Measurements from ENCODE around the gene GMPR.
"Not testable (repeated sequence)": the region's sequence is repeated elsewhere in the genome, so short reads cannot be mapped to it uniquely, and the experiment has no call there.

GMPR gene

GRCh38 chr6:16251706-16252105 lies 13.3 kb downstream of the GMPR start:
- no peak for DNase-seq

- no peak for DNase-seq
Measured at GRCh38 chr6:16252686-16253299, 14.4 kb downstream of the GMPR start.

GRCh38 chr6:16253399-16254144 lies 15.2 kb downstream of the GMPR start:
- DNase-seq = no peak

GRCh38 chr6:16254535-16254934 lies 16.1 kb downstream of the GMPR start:
- DNase-seq = no peak

- DNase-seq = no peak
Measured at GRCh38 chr6:16256781-16257180, 18.4 kb downstream of the GMPR start.

GRCh38 chr6:16257999-16258708 lies 19.8 kb downstream of the GMPR start:
- DNase-seq = no peak

- no peak for DNase-seq
Measured at GRCh38 chr6:16258709-16259075, 20.3 kb downstream of the GMPR start.

- not testable (repeated sequence) for DNase-seq
Measured at GRCh38 chr6:16259604-16260003, 21.2 kb downstream of the GMPR start.

DNA sequence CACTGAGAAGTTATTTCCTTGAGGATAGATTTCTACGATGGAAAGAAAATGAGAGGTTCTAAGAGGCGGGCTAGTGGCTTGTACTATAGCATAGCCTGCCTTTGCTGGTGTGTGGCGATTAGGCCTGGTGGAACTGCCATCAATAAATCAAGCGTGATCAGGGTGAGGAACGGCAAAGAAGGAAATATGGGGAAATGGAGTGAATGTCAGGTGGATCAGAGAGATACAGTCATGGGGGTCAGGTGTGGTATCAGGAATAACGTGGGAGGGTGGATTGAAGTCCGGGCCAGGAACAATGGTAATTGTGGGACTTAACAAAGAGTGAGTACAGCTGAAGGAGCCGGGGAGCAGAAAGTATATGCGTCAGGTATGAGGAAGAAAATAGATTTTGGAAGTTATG lies 22.2 kb downstream of the GMPR start:
- DNase-seq = not testable (repeated sequence)

GRCh38 chr6:16262773-16263172 lies 24.4 kb downstream of the GMPR start:
- not testable (repeated sequence) for DNase-seq

DNA sequence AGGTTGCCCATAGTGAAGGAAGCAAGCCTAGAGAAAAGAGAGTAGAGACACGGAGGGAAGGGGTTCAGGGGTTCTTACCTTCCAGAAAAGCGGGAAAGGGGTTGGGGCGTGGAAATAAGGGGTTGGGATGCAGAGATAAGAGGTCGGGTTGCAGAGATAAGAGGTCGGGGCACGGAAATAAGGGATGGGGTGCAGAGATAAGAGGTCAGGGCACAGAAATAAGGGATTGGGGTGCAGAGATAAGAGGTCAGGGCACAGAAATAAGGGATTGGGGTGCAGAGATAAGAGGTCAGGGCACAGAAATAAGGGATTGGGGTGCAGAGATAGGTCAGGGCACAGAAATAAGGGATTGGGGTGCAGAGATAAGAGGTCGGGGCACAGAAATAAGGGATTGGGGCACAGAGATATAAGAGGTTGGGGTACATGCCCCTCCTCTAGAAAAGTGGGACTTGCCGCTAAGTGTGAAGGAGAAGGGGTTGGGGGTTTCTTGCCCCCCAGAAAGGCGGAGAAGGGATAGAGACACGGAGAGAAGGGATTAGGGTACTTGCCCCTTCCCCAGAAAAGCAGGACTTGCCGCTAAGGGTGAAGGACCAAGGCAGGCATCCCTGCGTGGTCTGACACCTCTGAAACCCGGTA lies 25.2 kb downstream of the GMPR start:
- DNase-seq = not testable (repeated sequence)

- no peak for DNase-seq
Measured at GRCh38 chr6:16264785-16265184, 26.4 kb downstream of the GMPR start.

DNA sequence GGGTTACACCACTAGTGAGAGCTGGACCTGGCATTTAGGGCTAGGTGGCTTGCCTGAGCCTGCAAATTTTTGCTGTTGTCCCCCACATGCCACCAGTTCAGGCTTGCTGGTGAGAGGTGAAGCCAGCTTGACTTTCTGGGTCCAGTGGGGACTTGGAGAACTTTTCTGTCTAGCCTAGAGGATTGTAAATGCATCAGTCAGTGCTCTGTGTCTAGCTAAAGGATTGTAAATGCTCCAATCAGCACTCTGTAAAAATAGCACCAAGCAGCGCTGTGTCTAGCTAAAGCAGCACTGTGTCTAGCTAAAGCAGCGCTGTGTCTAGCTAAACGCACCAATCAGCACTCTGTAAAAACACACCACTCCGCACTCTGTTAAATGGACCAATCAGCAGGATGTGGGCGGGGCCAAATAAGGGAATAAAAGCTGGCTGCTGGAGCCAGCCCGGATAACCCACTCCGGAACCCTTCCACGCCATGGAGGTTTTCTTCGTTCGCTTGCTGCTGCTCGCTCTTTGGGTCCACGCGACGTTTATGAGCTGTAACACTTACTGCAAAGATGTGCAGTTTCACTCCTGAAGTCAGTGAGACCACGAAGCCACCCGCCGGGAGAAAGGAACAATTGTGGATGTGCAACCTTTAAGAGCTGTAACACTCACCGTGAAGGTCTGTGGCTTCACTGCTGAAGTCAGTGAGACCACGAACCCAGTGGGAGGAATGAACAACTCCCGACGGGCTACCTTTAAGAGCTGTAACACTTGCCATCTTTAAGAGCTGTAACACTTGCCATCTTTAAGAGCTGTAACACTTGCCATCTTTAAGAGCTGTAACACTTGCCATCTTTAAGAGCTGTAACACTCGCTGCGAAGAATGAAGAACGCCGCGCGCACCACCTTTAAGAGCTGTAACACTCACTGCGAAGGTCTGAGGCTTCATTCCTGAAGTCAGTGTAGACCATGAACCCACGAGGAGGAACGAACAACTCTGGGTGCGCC lies 27.3 kb downstream of the GMPR start:
- no peak for DNase-seq

- DNase-seq = no peak
Measured at GRCh38 chr6:16267428-16268263, 29.3 kb downstream of the GMPR start.

GRCh38 chr6:16269442-16270070 lies 31.2 kb downstream of the GMPR start:
- DNase-seq = not testable (repeated sequence)

DNA sequence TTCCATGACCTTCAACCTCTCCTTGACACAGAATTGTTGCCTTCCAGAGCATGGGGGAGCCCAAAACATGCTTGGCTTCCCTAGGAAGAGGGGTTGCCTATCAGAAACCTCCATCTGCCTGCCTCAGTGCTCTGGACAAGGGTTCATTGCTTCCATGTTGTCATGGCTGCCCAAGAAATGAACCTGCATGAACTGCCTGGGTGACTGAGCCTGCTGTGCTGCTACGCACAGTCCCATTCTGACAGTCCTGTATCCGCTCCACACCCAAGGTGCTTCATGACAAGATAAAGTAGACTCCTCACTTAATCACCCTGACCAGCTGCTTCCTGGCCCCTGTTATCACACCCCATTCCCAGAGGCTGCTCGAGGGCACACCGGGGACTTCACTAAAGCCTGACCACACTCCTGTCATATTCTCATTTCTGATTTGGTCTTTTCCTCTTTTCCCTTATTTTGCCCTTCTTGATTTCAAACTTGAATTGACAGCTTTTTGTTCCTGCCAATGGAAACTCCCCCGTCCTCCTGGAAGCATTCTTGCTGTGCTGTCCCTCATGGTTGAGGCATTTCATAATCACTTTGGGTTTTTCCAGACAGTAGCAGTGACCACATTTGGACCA lies 31.9 kb downstream of the GMPR start:
- no peak for DNase-seq

GRCh38 chr6:16271428-16271827 lies 33.0 kb downstream of the GMPR start:
- no peak for DNase-seq

DNA sequence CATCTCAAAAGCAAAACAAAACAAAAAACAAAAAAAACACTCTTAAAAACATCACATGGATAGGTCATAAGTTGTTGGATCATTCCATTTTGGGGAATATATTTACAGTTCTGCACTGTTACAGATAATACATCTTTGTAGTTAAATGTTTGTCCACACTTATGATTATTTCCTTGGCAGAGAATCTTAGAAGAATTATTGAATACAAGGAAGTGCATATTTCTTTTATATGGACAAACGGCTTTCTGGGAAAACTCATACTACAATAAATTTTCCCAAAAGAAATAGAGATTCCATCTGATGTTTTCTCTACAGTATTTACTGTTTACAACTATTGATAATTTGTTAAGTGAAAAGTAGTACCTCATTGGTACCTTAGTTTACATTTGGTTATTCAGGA lies 33.8 kb downstream of the GMPR start:
- DNase-seq = no peak

DNA sequence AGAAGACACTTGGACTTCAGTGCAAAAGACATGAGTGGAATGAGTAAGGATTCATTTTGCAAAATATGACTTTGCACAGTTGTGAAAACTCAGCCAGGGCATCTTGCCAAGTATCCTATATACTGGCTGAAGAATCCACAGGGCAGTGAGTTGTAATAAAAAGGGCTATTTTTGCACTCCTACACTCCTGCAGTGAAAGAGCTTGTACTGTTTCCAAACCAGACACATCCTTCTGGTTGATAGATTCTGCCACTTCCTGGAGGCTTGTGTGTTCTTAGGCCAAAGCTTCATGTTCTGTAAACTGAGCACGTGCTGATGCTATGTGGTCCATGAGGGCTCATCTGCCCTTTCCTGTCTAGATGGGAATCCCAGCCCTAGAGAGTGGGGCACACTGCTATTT lies 34.9 kb downstream of the GMPR start:
- no peak for DNase-seq

DNA sequence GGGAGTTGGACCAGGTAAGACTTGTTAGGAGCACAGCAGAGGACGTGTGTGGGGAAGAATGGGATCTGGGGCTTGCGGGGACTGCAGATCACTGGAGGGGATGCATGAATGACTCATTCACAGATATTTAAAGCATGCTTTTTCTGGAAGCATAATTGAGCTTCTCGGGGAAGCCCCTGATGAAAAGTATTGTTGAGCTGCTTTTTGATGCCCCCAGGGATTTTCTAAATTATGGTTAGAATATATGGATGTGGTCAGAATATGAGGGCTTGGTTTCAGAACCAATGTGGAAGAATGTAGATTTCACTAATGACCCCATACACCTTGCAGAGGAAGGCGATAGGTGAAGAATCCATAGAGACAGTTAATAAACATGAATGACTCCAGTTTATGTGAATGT lies 36.1 kb downstream of the GMPR start:
- no peak for DNase-seq

All from effector CD4-positive, alpha-beta T cell (primary cell).